HG03457 (cell line): ENCODE data around the gene ABCA3.

Experiments
- ATAC-seq: cut with Tn5 transposase; IDR thresholded peaks from one replicate; pipeline ENCODE4 v1.9.1; 2021; ENCODE audit warnings: moderate number of reproducible peaks; ENCODE audit not compliant: unreplicated experiment

The ABCA3 gene

DNA sequence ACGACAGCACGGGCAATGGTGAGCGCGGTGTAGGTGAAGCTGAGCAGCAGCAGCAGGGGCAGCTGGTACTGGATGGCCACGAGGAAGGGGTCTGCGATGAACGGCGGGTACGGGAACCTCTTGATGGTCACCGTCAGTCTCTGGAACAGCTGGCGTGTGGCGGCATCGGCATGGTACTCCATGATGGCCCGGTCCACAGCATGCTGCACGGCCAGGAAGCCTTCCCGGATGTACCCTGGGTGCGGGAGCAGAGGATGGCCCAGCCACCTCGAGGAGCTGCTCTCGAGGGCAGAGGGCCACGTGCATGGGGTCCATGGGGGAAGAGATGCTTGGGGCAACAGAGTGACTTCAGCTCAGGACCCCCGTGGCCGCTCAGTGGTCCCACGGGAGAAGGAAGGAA lies 20.9 kb downstream of the ABCA3 start:
- ATAC-seq = no peak

DNA sequence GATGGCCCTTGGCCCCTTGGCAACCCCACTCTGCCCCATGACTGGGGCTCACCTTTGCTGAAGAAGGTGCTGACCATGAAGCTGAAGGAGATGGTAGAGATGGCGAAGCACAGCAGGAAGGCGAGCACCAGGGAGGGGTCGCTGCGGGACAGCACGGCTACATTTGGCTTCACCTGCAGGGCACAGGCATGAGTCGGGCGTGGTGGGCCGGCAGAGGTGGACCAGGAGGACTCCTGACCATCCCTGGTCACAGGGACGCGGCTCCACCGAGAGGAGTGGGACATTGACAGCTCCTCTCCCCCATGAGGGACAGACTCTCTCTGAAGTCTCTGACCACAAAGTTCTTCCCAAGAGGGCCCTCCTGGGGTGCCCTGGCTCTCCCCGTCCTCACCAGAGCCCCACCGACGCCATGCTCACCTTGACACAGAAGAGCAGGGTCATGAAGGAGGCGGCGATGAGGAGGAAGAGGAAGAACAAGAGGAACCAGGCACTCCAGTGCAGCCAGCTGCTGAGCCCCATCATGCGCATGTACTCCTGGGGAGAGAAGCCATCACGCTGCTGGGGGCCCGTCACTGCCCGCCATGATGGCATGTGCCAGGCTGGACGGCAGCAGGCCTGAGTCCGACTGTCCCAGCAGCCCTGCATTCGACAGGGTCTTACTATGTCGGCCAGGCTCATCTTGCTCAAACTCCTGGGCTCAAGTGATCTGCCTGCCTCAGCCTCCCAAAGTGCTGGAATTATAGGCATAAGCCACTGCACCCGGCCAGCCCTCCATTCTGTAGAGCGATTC lies 23.1 kb downstream of the ABCA3 start:
- ATAC-seq = no peak

GRCh38 chr16:2308089-2308962 lies 32.2 kb downstream of the ABCA3 start:
- ATAC-seq = no peak

DNA sequence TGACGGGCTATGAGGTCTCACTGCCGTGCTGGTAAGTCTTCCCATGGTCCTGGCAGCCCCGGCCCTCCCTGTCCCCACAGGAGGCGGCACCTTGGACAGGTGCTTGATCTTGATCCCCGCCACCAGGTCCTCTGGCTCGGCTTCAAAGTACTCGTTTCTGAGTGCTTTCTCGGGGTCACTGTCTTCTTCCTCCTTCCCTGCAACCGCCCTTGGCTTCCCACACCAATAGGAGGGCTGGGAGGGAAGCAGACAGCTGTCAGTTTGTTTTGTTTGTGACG lies 40.7 kb downstream of the ABCA3 start:
- ATAC-seq = no peak

- ATAC-seq = no peak
These were observed 41.2 kb downstream of the ABCA3 start for GRCh38 chr16:2299121-2299914.

DNA sequence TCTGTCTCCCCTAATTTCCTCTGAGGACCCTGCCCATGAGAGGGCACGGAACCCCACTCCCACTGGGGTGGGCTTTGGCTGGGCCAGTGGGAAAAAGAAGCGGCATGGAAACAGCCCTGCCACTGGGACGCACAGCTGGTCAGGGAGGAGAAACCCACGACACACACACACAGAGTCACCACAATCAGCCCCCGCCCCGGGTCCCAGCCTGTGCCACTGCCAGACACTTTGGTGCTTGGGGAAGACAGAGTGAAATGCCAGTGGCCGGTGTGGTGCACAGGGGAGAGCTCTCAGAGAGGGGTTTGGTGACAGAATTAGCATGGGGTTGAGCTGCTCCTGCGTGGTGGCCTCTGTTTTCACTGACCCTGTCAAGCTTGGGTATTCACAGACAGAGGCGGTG lies 41.9 kb downstream of the ABCA3 start:
- no peak for ATAC-seq

DNA sequence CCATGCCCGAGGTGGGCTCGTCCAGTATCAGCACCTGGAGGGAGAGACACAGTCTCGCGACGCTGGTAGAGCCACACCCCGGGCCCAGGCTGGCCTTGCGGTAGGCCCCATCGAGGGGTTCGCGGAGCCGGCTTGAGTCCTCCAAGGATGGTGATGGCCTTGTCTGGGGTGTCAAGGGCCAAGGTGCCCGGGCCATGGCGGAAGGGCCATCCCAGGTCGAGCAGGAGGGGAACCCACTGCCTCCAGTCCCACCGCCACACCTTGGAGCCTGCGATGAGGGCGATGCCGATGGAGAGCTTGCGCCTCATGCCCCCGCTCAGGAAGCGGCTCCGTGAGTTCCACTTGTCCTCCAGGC lies 43.0 kb downstream of the ABCA3 start:
- ATAC-seq = no peak

DNA sequence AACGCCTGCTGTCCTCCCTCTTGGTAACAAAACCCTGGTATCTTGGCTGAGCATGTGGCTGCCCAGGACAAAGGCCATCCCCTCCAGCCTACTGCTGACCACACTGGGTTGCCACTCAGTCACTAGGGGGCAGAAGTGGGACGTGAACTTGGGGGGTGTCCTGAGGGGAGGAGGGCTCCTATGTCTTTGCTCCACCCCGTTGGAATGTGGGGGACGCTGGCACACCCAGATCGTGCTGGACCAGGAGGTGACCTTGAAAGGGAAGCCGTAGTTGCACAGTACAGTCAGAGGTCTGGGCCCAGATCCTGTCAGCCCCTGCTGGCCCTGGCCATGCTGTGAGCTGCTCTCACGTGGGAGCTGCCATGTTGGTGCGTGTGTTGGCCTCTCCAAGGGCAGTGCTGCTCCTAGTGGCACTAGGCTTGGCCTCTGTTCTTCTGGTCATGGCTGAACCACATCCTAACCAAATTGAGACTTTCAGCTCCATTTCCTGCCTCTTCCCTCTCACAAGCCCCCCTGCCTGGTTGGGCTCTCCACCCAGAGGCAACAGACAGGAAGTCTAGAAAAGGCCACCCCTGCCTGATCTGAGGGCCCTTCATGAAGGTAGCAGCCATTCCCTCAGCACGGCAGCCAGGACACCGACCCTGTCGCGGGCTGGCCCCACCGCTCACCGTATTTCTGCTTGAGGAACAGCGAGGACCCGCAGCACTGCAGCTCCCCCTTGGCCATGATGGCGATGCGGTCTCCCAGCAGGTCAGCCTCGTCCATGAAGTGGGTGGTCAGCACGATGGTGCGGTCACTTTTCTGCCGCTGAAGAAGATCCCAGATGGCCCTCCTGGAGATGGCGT lies 43.6 kb downstream of the ABCA3 start:
- ATAC-seq = no peak

GRCh38 chr16:2295056-2295798 lies 45.3 kb downstream of the ABCA3 start:
- ATAC-seq = no peak

DNA sequence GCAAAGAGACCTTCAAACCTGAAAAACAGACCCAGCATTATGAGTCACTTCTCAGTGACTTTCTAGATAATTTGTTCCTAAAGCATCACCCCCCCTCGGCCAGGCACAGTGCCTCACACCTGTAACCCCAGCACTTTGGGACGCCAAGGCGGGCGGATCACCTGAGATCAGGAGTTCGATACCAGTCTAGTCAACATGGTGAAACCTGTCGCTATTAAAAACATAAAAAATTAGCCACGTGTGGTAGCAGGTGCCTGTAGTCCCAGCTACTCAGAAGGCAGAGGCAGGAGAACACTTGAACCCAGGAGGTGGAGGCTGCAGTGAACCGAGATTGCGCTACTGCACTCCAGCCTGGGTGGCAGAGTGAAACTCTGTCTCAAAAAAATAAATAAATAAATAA lies 48.3 kb downstream of the ABCA3 start:
- ATAC-seq = no peak

GRCh38 chr16:2289282-2289681 lies 51.2 kb downstream of the ABCA3 start:
- no peak for ATAC-seq

DNA sequence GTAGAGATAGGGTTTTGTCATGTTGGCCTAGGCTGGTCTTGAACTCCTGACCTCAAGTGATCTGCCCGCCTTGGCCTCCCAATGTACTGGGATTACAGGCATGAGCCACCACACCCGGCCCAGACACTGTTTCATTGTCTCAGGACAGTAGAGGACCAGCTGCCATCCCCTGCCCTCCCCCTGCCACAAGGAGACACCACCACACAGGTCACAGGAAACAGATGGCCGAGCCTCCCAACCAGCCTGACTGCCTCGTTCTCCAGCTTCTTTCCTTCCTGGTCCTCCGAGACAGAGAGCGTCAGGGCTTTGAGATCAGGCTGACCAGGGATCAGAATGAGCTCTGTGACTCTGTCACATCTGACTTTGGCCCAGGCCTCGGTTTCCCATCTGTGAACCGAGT lies 51.8 kb downstream of the ABCA3 start:
- ATAC-seq = no peak

DNA sequence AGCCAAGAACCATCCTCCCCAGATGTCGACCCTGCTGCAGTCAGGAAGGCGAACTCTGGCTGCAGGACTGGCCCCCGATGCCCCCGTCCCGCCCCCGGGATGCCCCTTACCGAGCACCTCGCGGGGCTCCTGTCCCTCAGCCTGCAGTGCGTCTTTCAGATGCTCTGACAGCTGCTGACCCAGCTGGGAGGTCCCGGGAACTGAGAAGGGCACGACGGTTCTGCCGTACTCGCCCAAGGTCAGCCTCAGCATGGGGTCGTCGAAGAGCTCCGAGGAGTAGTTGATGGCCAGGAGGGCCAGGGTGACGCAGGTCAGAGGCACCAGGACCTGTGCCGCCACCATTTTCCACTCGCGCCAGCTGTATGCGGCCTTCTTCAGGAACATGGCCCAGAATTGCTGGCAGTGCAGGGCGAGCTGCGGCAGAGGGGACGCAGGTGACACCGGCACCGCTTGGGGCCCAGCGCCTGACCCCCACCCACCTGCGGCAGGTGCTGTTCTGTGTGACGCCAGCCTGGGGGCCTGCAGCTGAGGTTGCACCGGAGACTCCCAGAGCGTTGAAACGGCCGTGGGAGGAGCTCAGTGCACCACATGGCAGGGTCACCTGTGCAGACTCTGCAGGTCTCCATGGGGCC lies 52.5 kb downstream of the ABCA3 start:
- ATAC-seq = no peak

DNA sequence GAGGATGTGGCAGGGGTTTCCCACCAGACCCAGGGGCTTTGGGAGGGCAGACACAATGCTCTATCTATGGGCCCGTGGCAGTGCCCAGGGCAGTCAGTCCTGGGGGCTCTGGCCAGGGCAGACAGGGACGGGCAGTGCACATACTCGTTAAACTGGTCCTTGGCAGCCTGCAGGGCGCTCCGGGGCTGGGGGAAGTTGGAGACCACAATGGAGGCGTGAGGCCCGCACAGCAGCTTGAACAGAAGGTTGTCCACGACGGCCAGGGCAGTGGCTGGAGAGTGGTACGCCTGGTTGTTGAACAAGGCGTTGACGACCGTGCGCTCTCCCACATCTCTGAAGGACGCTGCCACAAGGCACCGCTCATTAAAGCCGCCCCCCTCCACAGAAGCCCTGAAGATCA lies 54.0 kb downstream of the ABCA3 start:
- no peak for ATAC-seq

GRCh38 chr16:2285731-2286191 lies 54.8 kb downstream of the ABCA3 start:
- no peak for ATAC-seq

- no peak for ATAC-seq
These were observed 55.5 kb downstream of the ABCA3 start for GRCh38 chr16:2284797-2285576.

DNA sequence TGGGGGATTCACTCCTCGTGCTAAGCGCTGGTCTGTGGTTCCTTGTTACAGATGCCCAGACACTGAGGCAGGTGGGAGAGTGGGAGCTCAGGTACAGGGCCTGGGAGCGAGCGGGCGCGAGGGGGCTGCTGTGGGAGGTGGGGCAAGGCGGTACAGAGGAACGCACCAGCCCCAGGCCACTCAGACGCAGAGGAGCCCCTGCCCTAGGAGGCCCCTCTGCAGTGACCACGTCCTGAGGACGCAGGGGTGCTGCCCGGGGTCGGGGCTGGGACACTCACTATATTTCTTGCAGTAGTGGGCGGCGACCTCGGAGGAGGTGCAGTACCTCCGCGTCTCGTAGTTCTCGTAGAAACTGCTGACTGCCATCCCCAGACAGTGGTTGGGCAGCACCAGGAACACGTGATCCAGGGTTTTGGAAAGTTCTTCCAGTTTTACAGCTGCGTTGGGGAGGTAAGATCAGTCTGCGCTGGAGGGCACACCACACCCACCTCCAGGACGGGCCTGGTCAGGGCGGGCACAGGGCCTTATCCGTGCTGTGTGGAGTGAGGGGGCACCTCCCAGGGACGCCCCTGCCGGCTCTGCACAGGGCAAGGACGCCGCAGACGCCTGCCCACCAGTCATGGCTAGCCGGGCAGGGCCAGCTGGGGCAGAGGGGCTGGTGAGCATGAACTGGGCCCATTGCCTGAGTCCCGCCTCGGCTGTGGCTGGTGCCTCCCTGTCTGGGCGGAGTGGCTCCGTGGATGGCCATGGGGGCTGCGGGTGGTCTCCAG lies 56.3 kb downstream of the ABCA3 start:
- no peak for ATAC-seq
